Upper lobe of left lung (tissue), 6 donors: ENCODE results near the gene ELP1. TPM values are rescaled to one million over a fixed set of nuclear protein-coding genes. Genes with fewer than 3 reads are reported as not detected.

Experiments used
- ATAC-seq, 2 donors: fragments of 200-7000 bp; cut with Tn5 transposase; one replicate each; pipeline ENCODE4 v1.9.1; 2022; ENCODE audit warnings: mild to moderate bottlenecking in 2 of 2, moderate library complexity in 2 of 2; ENCODE audit not compliant: low FRiP score in 2 of 2
- DNase-seq, 2 donors: peaks; one replicate each; pipeline ENCODE4 v3.0.0-alpha.2; 2019 to 2020
- H3K27ac ChIP-seq, 4 donors: fragments of 200-600 bp; sonication (generic); one replicate each; pipeline ENCODE4 v1.5.1; 2016 to 2019
- H3K27me3 ChIP-seq, 4 donors: fragments of 200-600 bp; sonication (generic); one replicate each; pipeline ENCODE4 v1.5.1; 2017 to 2019
- H3K36me3 ChIP-seq, 4 donors: fragments of 200-600 bp; sonication (generic); one replicate each; pipeline ENCODE4 v1.5.1; 2016 to 2019
- H3K4me1 ChIP-seq, 4 donors: fragments of 200-600 bp; sonication (generic); one replicate each; pipeline ENCODE4 v1.5.1; 2018 to 2019
- H3K4me3 ChIP-seq, 4 donors: fragments of 200-600 bp; sonication (generic); one replicate each; pipeline ENCODE4 v1.5.1; 2017 to 2019; ENCODE audit warnings: mild to moderate bottlenecking in 2 of 4, moderate library complexity in 1 of 4
- H3K9me3 ChIP-seq, 4 donors: fragments of 200-600 bp; sonication (generic); one replicate each; pipeline ENCODE4 v1.5.1; 2018 to 2019
- CTCF ChIP-seq, 6 experiments: fragments of 450-650 bp in 4 of 6; fragments of 200-600 bp in 2 of 6; sonication (generic) in 2 of 6; IDR thresholded peaks; one replicate each; pipeline ENCODE4 v1.5.1; 2016 to 2019; ENCODE audit warnings: antibody characterized with exemption in 6 of 6
- EP300 ChIP-seq, 4 donors: sonication (generic); formaldehyde crosslinking; IDR thresholded peaks; one replicate each; pipeline ENCODE4 v1.5.1; 2017; ENCODE audit warnings: antibody characterized with exemption in 4 of 4, control low read depth in 2 of 4
- POLR2A ChIP-seq, 4 donors: fragments of 450-650 bp; IDR thresholded peaks; one replicate each; pipeline ENCODE4 v1.5.1; 2016 to 2017; ENCODE audit warnings: antibody characterized with exemption in 4 of 4, mild to moderate bottlenecking in 2 of 4
- POLR2AphosphoS5 ChIP-seq, 2 donors: sonication (generic); formaldehyde crosslinking; IDR thresholded peaks; one replicate each; pipeline ENCODE4 v1.5.1; 2017; ENCODE audit warnings: antibody characterized with exemption in 2 of 2
- WGBS, 2 donors: methylation state at CpG; one replicate each; pipeline ENCODE4 v1.1.5; 2017 to 2018; 5-methylcytosine and 5-hydroxymethylcytosine counted together
- total RNA-seq, 6 donors: library from RNA; depleted of rRNA in 4 of 6; stranded (reverse); fragments of >200 nt in 4 of 6; gene quantifications; one replicate each; pipeline versions ENCODE4 v1.1.0 to v1.2.1, GENCODE V29; 2016 to 2021
- donor health status: DM: no; HTN: no; CAD: no; lungs with moderate emphysema.
- donor health status: DM: no; HTN: yes; CAD: no; lungs with severe emphysema.

The ELP1 gene
- total RNA-seq, 6 donors from 2014 or later = 11.3 to 55.4 (median 18.5) TPM

DNA sequence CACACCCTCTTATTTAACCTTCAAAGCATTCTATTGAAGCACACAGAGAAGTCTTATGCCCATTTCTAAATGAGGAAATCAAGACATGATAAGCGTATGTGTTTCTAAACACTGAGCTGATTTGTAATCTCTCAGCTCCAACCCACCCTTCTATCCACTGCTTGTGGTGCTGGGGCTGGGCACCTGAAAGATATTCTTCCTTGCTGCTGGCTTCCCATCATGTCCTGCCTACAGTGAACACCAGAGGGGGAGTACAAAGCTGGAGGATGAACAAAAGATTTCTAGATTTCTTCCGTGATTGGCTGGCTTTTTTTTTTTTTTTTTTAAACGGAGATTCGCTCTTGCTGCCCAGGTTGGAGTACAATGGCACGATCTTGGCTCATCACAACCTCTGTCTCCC, 57.5 kb downstream of the ELP1 start:
- Histone ChIP-seq H3K4me1 (no peaks in the 10 kb centered on the region), H3K27me3 (no peaks in the 10 kb centered on the region), H3K4me3 (no peak overlapping the region), H3K27ac (no peak overlapping the region), H3K9me3 (no peaks in the 10 kb centered on the region), H3K36me3 (peaks cover 15 to 97% (median 68%) of the 10 kb centered on the region in 4 donors)
- no peak for DNase-seq
- no peak for ATAC-seq
- no peak for TF ChIP-seq CTCF (IDR thresholded peaks at IDR 0.05)
- TF ChIP-seq POLR2A (IDR thresholded peaks at IDR 0.05) = no peak
- TF ChIP-seq POLR2AphosphoS5 (IDR thresholded peaks at IDR 0.05) = no peak
- no peak for TF ChIP-seq EP300 (IDR thresholded peaks at IDR 0.05)
- 94% methylated on average over 5 of the region's 5 CpGs for WGBS, 2 donors

GRCh38 chr9:108874058-108874788, 59.7 kb downstream of the ELP1 start:
- H3K36me3 ChIP-seq = peaks cover 15 to 93% (median 64%) of the 10 kb centered on the region in 4 donors
- TF ChIP-seq POLR2AphosphoS5 (IDR thresholded peaks at IDR 0.05) = no peak
- H3K4me3 ChIP-seq = no peak overlapping the region
- no peaks in the 10 kb centered on the region for H3K9me3 ChIP-seq
- H3K27ac ChIP-seq = no peak overlapping the region
- H3K27me3 ChIP-seq = no peaks in the 10 kb centered on the region
- DNase-seq (no peak), ATAC-seq (no peak)
- H3K4me1 ChIP-seq = no peaks in the 10 kb centered on the region
- 95 to 97% methylated on average over 4 of the region's 4 CpGs for WGBS, 2 donors

DNA sequence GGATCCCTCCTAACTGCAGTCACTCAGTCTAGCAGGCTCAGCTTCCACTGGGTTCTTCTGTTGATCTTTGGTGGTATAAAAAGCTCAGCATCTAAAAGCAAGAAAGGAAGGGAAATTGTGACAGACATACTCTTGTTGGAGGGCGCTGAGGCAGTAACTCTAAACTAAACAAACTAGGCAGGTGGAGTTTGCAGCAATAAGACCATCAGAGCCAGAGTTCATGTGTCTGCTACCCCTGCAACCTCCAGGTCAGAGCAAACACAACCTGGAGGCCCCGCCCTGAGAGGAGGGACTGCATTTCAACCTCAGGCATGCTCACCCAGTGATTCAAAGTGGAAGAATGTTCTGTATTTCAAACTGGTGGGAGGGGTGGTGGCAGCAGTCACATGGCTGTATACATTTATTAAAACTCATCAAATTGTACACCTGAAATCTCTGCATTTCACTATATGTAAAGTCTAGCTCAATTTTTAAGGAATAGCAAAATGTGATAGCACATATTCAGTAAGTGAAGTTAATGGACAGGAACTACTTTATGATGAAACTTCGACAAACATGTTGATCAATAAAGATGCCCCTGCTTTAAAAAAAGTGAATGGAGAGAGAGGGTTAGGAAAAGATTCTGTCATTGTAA, 64.7 kb downstream of the ELP1 start:
- H3K36me3 ChIP-seq = peaks cover 5 to 54% (median 28%) of the 10 kb centered on the region in 4 donors
- ATAC-seq (no peak), DNase-seq (peak in 1 of 2 donors; percentile 34)
- no peaks in the 10 kb centered on the region for H3K4me1 ChIP-seq
- H3K27me3 ChIP-seq = no peaks in the 10 kb centered on the region
- no peak overlapping the region for H3K4me3 ChIP-seq
- TF ChIP-seq POLR2A (IDR thresholded peaks at IDR 0.05) = no peak
- no peak for TF ChIP-seq POLR2AphosphoS5 (IDR thresholded peaks at IDR 0.05)
- no peak for TF ChIP-seq CTCF (IDR thresholded peaks at IDR 0.05)
- TF ChIP-seq EP300 (IDR thresholded peaks at IDR 0.05) = no peak
- 90 to 95% methylated on average over 3 of the region's 3 CpGs for WGBS, 2 donors
- H3K9me3 ChIP-seq = no peaks in the 10 kb centered on the region
- H3K27ac ChIP-seq = no peak overlapping the region

DNA sequence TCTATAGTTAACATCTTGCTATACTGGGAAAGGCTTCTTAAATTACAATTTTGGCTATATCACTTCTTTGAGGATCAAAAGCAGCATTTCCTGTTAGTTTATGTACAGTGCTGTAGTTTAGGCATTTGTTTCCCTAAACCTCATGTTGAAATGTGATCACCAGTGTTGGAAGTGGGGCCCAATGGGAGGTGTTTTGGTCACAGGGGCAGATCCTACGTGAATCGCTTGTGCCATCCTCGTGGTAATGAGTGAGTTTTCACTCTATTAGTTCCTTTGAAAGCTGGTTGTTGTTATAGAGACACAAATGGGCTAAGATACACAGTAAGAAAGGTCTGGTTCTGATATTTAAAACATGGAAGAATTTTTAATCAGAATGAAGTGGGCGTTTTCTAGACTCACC, 66.1 kb downstream of the ELP1 start:
- Histone ChIP-seq H3K27me3 (no peaks in the 10 kb centered on the region), H3K27ac (no peak overlapping the region), H3K9me3 (no peaks in the 10 kb centered on the region), H3K36me3 (peaks cover 5 to 40% (median 18%) of the 10 kb centered on the region in 4 donors), H3K4me1 (no peaks in the 10 kb centered on the region), H3K4me3 (no peak overlapping the region)
- no peak for TF ChIP-seq POLR2AphosphoS5 (IDR thresholded peaks at IDR 0.05)
- no peak for TF ChIP-seq POLR2A (IDR thresholded peaks at IDR 0.05)
- TF ChIP-seq EP300 (IDR thresholded peaks at IDR 0.05) = no peak
- no peak for TF ChIP-seq CTCF (IDR thresholded peaks at IDR 0.05)
- DNase-seq = no peak
- WGBS, 2 donors = 92% methylated on average over 4 of the region's 4 CpGs
- no peak for ATAC-seq

DNA sequence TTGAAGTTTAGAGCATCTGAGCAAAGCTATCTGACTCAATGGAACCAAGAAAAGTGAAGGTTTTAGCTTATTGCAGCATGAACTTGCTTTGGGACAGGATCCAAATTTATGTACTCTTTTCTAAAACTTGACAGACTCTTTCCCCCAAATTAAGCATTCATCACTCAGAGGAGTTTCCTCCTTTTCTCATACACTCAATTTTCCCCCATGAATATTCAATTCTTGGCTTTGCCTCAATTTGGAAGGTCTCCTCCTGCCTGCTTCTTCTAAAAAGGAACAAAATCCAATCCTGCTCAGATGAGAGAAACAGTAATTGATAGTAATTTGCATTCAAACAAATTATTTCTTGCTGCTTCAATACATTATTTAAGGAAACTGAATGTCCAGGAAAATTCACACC, 66.8 kb downstream of the ELP1 start:
- ATAC-seq = no peak
- TF ChIP-seq CTCF (IDR thresholded peaks at IDR 0.05) = no peak
- TF ChIP-seq POLR2A (IDR thresholded peaks at IDR 0.05) = no peak
- no peak for TF ChIP-seq EP300 (IDR thresholded peaks at IDR 0.05)
- no peak for DNase-seq

More for the DNA sequence above, 66.8 kb downstream of the ELP1 start:
- Histone ChIP-seq H3K27ac (no peak overlapping the region), H3K4me3 (no peak overlapping the region), H3K9me3 (no peaks in the 10 kb centered on the region), H3K4me1 (no peaks in the 10 kb centered on the region), H3K27me3 (no peaks in the 10 kb centered on the region), H3K36me3 (peaks cover 5 to 35% (median 16%) of the 10 kb centered on the region in 4 donors)
